ENCODE results near the gene CLIC3.
"Not testable (repeated sequence)": the region's sequence is repeated elsewhere in the genome, so short reads cannot be mapped to it uniquely, and the experiment has no call there.

The CLIC3 gene

GRCh38 chr9:137016436-137016835, 20.1 kb upstream of the CLIC3 start:
- DNase-seq, result no peak

GRCh38 chr9:137015976-137016375, 19.6 kb upstream of the CLIC3 start:
- DNase-seq, result no peak

- DNase-seq, result no peak
Observed at GRCh38 chr9:137015540-137015930, 19.2 kb upstream of the CLIC3 start.

- no peak for DNase-seq
Observed at GRCh38 chr9:137014776-137015539, 18.6 kb upstream of the CLIC3 start.

- no peak for DNase-seq
Observed at GRCh38 chr9:137014166-137014565, 17.8 kb upstream of the CLIC3 start.

GRCh38 chr9:137013571-137013940, 17.2 kb upstream of the CLIC3 start:
- DNase-seq, result no peak

- DNase-seq, result no peak
Observed at GRCh38 chr9:137012694-137013570, 16.6 kb upstream of the CLIC3 start.

- no peak for DNase-seq
Observed at GRCh38 chr9:137011907-137012675, 15.7 kb upstream of the CLIC3 start.

- DNase-seq, result no peak
Observed at GRCh38 chr9:137011156-137011555, 14.8 kb upstream of the CLIC3 start.

GRCh38 chr9:137009938-137010732, 13.8 kb upstream of the CLIC3 start:
- no peak for DNase-seq

- DNase-seq, result no peak
Observed at GRCh38 chr9:137009217-137009616, 12.8 kb upstream of the CLIC3 start.

GRCh38 chr9:137008312-137008711, 11.9 kb upstream of the CLIC3 start:
- no peak for DNase-seq

GRCh38 chr9:137007816-137008270, 11.5 kb upstream of the CLIC3 start:
- DNase-seq, result no peak

- no peak for DNase-seq
Observed at GRCh38 chr9:137007108-137007815, 10.9 kb upstream of the CLIC3 start.

GRCh38 chr9:137006116-137007003, 10.0 kb upstream of the CLIC3 start:
- no peak for DNase-seq

- DNase-seq, result not testable (repeated sequence)
Observed at GRCh38 chr9:137004285-137004684, 7.9 kb upstream of the CLIC3 start.

GRCh38 chr9:137002646-137003041, 6.3 kb upstream of the CLIC3 start:
- DNase-seq, result no peak

GRCh38 chr9:137001857-137002645, 5.7 kb upstream of the CLIC3 start:
- DNase-seq, result no peak

- peak; percentile 71 for DNase-seq
Observed at GRCh38 chr9:137000177-137000930, 4.0 kb upstream of the CLIC3 start.
